ENCODE results near the gene DLG2. TPM values are rescaled to one million over a fixed set of nuclear protein-coding genes. Genes with fewer than 3 reads are reported as not detected.

The DLG2 gene
- total and polyA plus RNA-seq, 3 experiments from 2014 or later: 0.81 to 1.5 (median 1.3) TPM

- H3K27me3 Mint-ChIP-seq: peaks cover 0 to 3% of the 10 kb centered on the region in 2 donors
Observed at GRCh38 chr11:83691451-83691950, 1935.6 kb downstream of the DLG2 start.

GRCh38 chr11:83689144-83689780, 1937.9 kb downstream of the DLG2 start:
- peaks cover 0 to 2% (median 0%) of the 10 kb centered on the region in 5 donors for H3K9me3 Mint-ChIP-seq
- POLR2A ChIA-PET: no interaction called here

More at GRCh38 chr11:83691451-83691950, 1935.6 kb downstream of the DLG2 start:
- H3K36me3 ChIP-seq (ENCODE audit: insufficient read depth, low read length): no peaks in the 10 kb centered on the region
- H3K36me3 Mint-ChIP-seq: no peaks in the 10 kb centered on the region
- POLR2A ChIA-PET: no interaction called here
- no peak overlapping the region for H3K4me3 Mint-ChIP-seq
- no peak overlapping the region for H3K27ac Mint-ChIP-seq
- H3K4me1 Mint-ChIP-seq: no peaks in the 10 kb centered on the region
- CTCF ChIA-PET: no interaction called here
- H3K27me3 ChIP-seq (ENCODE audit: insufficient read depth, low read length, poor library complexity, severe bottlenecking): no peaks in the 10 kb centered on the region
- H3K9me3 Mint-ChIP-seq: peaks cover 0 to 2% (median 0%) of the 10 kb centered on the region in 5 donors
- no peaks in the 10 kb centered on the region for H3K9me3 ChIP-seq (ENCODE audit: low read length)
- no peaks in the 10 kb centered on the region for H3K4me1 ChIP-seq (ENCODE audit: insufficient read depth, low read length)
- no peak overlapping the region for H3K4me3 ChIP-seq (ENCODE audit: low read length)
- H3K27ac ChIP-seq (ENCODE audit: low read depth, low read length): no peak overlapping the region
- DNase-seq: no peak

GRCh38 chr11:83687787-83688186, 1939.4 kb downstream of the DLG2 start:
- ChIA-PET POLR2A (no interaction called here), CTCF (no interaction called here)
- H3K4me3 ChIP-seq (ENCODE audit: low read length): no peak overlapping the region
- Mint-ChIP-seq H3K27ac (no peak overlapping the region), H3K4me3 (no peak overlapping the region), H3K4me1 (no peaks in the 10 kb centered on the region), H3K9me3 (peaks cover 0 to 2% (median 0%) of the 10 kb centered on the region in 5 donors), H3K27me3 (peaks cover 0 to 3% of the 10 kb centered on the region in 2 donors), H3K36me3 (no peaks in the 10 kb centered on the region)
- H3K9me3 ChIP-seq (ENCODE audit: low read length): no peaks in the 10 kb centered on the region
- H3K27ac ChIP-seq (ENCODE audit: low read depth, low read length): no peak overlapping the region
- no peak for DNase-seq
- H3K27me3 ChIP-seq (ENCODE audit: insufficient read depth, low read length, poor library complexity, severe bottlenecking): no peaks in the 10 kb centered on the region
- H3K36me3 ChIP-seq (ENCODE audit: insufficient read depth, low read length): no peaks in the 10 kb centered on the region
- no peaks in the 10 kb centered on the region for H3K4me1 ChIP-seq (ENCODE audit: insufficient read depth, low read length)

More at GRCh38 chr11:83689144-83689780, 1937.9 kb downstream of the DLG2 start:
- Histone ChIP-seq H3K27me3 (ENCODE audit: insufficient read depth, low read length, poor library complexity, severe bottlenecking) (no peaks in the 10 kb centered on the region), H3K9me3 (ENCODE audit: low read length) (no peaks in the 10 kb centered on the region), H3K27ac (ENCODE audit: low read depth, low read length) (no peak overlapping the region), H3K36me3 (ENCODE audit: insufficient read depth, low read length) (no peaks in the 10 kb centered on the region), H3K4me3 (ENCODE audit: low read length) (no peak overlapping the region), H3K4me1 (ENCODE audit: insufficient read depth, low read length) (no peaks in the 10 kb centered on the region)
- Mint-ChIP-seq H3K4me1 (no peaks in the 10 kb centered on the region), H3K27ac (no peak overlapping the region), H3K27me3 (peaks cover 0 to 3% of the 10 kb centered on the region in 2 donors), H3K4me3 (no peak overlapping the region), H3K36me3 (no peaks in the 10 kb centered on the region)
- CTCF ChIA-PET: no interaction called here
- DNase-seq: no peak

GRCh38 chr11:83685730-83686129, 1941.4 kb downstream of the DLG2 start:
- Mint-ChIP-seq H3K4me1 (no peaks in the 10 kb centered on the region), H3K27ac (no peak overlapping the region), H3K27me3 (peaks cover 0 to 3% of the 10 kb centered on the region in 2 donors), H3K9me3 (peaks cover 0 to 2% (median 0%) of the 10 kb centered on the region in 5 donors), H3K36me3 (no peaks in the 10 kb centered on the region), H3K4me3 (no peak overlapping the region)
- Histone ChIP-seq H3K27ac (ENCODE audit: low read depth, low read length) (no peak overlapping the region), H3K4me3 (ENCODE audit: low read length) (no peak overlapping the region), H3K4me1 (ENCODE audit: insufficient read depth, low read length) (no peaks in the 10 kb centered on the region), H3K27me3 (ENCODE audit: insufficient read depth, low read length, poor library complexity, severe bottlenecking) (no peaks in the 10 kb centered on the region), H3K36me3 (ENCODE audit: insufficient read depth, low read length) (no peaks in the 10 kb centered on the region), H3K9me3 (ENCODE audit: low read length) (no peaks in the 10 kb centered on the region)
- no peak for DNase-seq
- ChIA-PET POLR2A (no interaction called here), CTCF (no interaction called here)

- POLR2A ChIA-PET: no interaction called here
- Histone ChIP-seq H3K9me3 (ENCODE audit: low read length) (no peaks in the 10 kb centered on the region), H3K36me3 (ENCODE audit: insufficient read depth, low read length) (no peaks in the 10 kb centered on the region), H3K27ac (ENCODE audit: low read depth, low read length) (no peak overlapping the region), H3K4me1 (ENCODE audit: insufficient read depth, low read length) (no peaks in the 10 kb centered on the region), H3K4me3 (ENCODE audit: low read length) (no peak overlapping the region), H3K27me3 (ENCODE audit: insufficient read depth, low read length, poor library complexity, severe bottlenecking) (no peaks in the 10 kb centered on the region)
- Mint-ChIP-seq H3K9me3 (peaks cover 0 to 2% (median 0%) of the 10 kb centered on the region in 5 donors), H3K36me3 (no peaks in the 10 kb centered on the region), H3K27ac (no peak overlapping the region), H3K27me3 (peaks cover 0 to 3% of the 10 kb centered on the region in 2 donors), H3K4me1 (no peaks in the 10 kb centered on the region), H3K4me3 (no peak overlapping the region)
- CTCF ChIA-PET: interaction anchor here (0.6 kb wide), 1 partner anchor 17 kb away, joined by 3 read pairs; no protein-coding TSS in a partner anchor
- DNase-seq: no peak
Observed at GRCh38 chr11:83684071-83684470, 1943.1 kb downstream of the DLG2 start.

GRCh38 chr11:83682611-83682973, 1944.6 kb downstream of the DLG2 start:
- no peak overlapping the region for H3K4me3 ChIP-seq (ENCODE audit: low read length)
- H3K27ac ChIP-seq (ENCODE audit: low read depth, low read length): no peak overlapping the region
- Mint-ChIP-seq H3K27me3 (no peaks in the 10 kb centered on the region), H3K4me1 (no peaks in the 10 kb centered on the region), H3K27ac (no peak overlapping the region), H3K36me3 (no peaks in the 10 kb centered on the region), H3K9me3 (peaks cover 0 to 1% (median 0%) of the 10 kb centered on the region in 5 donors), H3K4me3 (no peak overlapping the region)
- no peaks in the 10 kb centered on the region for H3K36me3 ChIP-seq (ENCODE audit: insufficient read depth, low read length)
- no peaks in the 10 kb centered on the region for H3K9me3 ChIP-seq (ENCODE audit: low read length)
- no peaks in the 10 kb centered on the region for H3K27me3 ChIP-seq (ENCODE audit: insufficient read depth, low read length, poor library complexity, severe bottlenecking)
- DNase-seq: no peak
- no peaks in the 10 kb centered on the region for H3K4me1 ChIP-seq (ENCODE audit: insufficient read depth, low read length)
- ChIA-PET POLR2A (no interaction called here), CTCF (no interaction called here)

- Histone ChIP-seq H3K27ac (ENCODE audit: low read depth, low read length) (no peak overlapping the region), H3K9me3 (ENCODE audit: low read length) (no peaks in the 10 kb centered on the region), H3K36me3 (ENCODE audit: insufficient read depth, low read length) (no peaks in the 10 kb centered on the region), H3K4me3 (ENCODE audit: low read length) (no peak overlapping the region), H3K27me3 (ENCODE audit: insufficient read depth, low read length, poor library complexity, severe bottlenecking) (no peaks in the 10 kb centered on the region), H3K4me1 (ENCODE audit: insufficient read depth, low read length) (no peaks in the 10 kb centered on the region)
- ChIA-PET POLR2A (no interaction called here), CTCF (no interaction called here)
- H3K4me3 Mint-ChIP-seq: no peak overlapping the region
- no peaks in the 10 kb centered on the region for H3K27me3 Mint-ChIP-seq
- H3K4me1 Mint-ChIP-seq: no peaks in the 10 kb centered on the region
- H3K9me3 Mint-ChIP-seq: peaks cover 0 to 1% (median 0%) of the 10 kb centered on the region in 5 donors
- no peak for DNase-seq
- no peak overlapping the region for H3K27ac Mint-ChIP-seq
- H3K36me3 Mint-ChIP-seq: no peaks in the 10 kb centered on the region
Observed at GRCh38 chr11:83681906-83682610, 1945.1 kb downstream of the DLG2 start.

GRCh38 chr11:83681031-83681781, 1945.9 kb downstream of the DLG2 start:
- H3K4me1 ChIP-seq (ENCODE audit: insufficient read depth, low read length): no peaks in the 10 kb centered on the region
- DNase-seq: no peak
- no peaks in the 10 kb centered on the region for H3K9me3 ChIP-seq (ENCODE audit: low read length)
- CTCF ChIA-PET: no interaction called here
- peaks cover 0 to 1% (median 0%) of the 10 kb centered on the region in 5 donors for H3K9me3 Mint-ChIP-seq
- H3K4me1 Mint-ChIP-seq: no peaks in the 10 kb centered on the region
- no peaks in the 10 kb centered on the region for H3K27me3 ChIP-seq (ENCODE audit: insufficient read depth, low read length, poor library complexity, severe bottlenecking)
- H3K27me3 Mint-ChIP-seq: no peaks in the 10 kb centered on the region
- POLR2A ChIA-PET: no interaction called here
- H3K27ac Mint-ChIP-seq: no peak overlapping the region
- no peak overlapping the region for H3K4me3 ChIP-seq (ENCODE audit: low read length)
- H3K4me3 Mint-ChIP-seq: no peak overlapping the region
- H3K36me3 ChIP-seq (ENCODE audit: insufficient read depth, low read length): no peaks in the 10 kb centered on the region
- no peak overlapping the region for H3K27ac ChIP-seq (ENCODE audit: low read depth, low read length)
- no peaks in the 10 kb centered on the region for H3K36me3 Mint-ChIP-seq
